Measurements from ENCODE around the gene MBD3L5.

The MBD3L5 gene

GRCh38 chr19:6995054-6995453 is 35.3 kb upstream of the MBD3L5 start:
- no peak for ATAC-seq
- TF ChIP-seq ARNTL (CRISPR knock-in tag; IDR thresholded peaks at IDR 0.05; ENCODE audit: borderline replicate concordance, low read depth) (no peak), SNAI2 (CRISPR knock-in tag; IDR thresholded peaks at IDR 0.05) (no peak), ISL1 (CRISPR knock-in tag; IDR thresholded peaks at IDR 0.05) (no peak), TOX (CRISPR knock-in tag; IDR thresholded peaks at IDR 0.05; ENCODE audit: borderline replicate concordance) (no peak), ZC3H10 (CRISPR knock-in tag; IDR thresholded peaks at IDR 0.05) (no peak), GLIS3 (CRISPR knock-in tag; IDR thresholded peaks at IDR 0.05) (no peak), OSR1 (CRISPR knock-in tag; IDR thresholded peaks at IDR 0.05) (no peak), ZNF70 (CRISPR knock-in tag; IDR thresholded peaks at IDR 0.05) (no peak)
- TF ChIP-seq, protein P1, sequence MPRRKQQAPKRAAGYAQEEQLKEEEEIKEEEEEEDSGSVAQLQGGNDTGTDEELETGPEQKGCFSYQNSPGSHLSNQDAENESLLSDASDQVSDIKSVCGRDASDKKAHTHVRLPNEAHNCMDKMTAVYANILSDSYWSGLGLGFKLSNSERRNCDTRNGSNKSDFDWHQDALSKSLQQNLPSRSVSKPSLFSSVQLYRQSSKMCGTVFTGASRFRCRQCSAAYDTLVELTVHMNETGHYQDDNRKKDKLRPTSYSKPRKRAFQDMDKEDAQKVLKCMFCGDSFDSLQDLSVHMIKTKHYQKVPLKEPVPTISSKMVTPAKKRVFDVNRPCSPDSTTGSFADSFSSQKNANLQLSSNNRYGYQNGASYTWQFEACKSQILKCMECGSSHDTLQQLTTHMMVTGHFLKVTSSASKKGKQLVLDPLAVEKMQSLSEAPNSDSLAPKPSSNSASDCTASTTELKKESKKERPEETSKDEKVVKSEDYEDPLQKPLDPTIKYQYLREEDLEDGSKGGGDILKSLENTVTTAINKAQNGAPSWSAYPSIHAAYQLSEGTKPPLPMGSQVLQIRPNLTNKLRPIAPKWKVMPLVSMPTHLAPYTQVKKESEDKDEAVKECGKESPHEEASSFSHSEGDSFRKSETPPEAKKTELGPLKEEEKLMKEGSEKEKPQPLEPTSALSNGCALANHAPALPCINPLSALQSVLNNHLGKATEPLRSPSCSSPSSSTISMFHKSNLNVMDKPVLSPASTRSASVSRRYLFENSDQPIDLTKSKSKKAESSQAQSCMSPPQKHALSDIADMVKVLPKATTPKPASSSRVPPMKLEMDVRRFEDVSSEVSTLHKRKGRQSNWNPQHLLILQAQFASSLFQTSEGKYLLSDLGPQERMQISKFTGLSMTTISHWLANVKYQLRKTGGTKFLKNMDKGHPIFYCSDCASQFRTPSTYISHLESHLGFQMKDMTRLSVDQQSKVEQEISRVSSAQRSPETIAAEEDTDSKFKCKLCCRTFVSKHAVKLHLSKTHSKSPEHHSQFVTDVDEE (CRISPR knock-in tag; IDR thresholded peaks at IDR 0.05), result no peak
- TF ChIP-seq, protein P2, sequence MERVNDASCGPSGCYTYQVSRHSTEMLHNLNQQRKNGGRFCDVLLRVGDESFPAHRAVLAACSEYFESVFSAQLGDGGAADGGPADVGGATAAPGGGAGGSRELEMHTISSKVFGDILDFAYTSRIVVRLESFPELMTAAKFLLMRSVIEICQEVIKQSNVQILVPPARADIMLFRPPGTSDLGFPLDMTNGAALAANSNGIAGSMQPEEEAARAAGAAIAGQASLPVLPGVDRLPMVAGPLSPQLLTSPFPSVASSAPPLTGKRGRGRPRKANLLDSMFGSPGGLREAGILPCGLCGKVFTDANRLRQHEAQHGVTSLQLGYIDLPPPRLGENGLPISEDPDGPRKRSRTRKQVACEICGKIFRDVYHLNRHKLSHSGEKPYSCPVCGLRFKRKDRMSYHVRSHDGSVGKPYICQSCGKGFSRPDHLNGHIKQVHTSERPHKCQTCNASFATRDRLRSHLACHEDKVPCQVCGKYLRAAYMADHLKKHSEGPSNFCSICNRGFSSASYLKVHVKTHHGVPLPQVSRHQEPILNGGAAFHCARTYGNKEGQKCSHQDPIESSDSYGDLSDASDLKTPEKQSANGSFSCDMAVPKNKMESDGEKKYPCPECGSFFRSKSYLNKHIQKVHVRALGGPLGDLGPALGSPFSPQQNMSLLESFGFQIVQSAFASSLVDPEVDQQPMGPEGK (CRISPR knock-in tag; IDR thresholded peaks at IDR 0.05; ENCODE audit: borderline replicate concordance), result no peak

- ATAC-seq, result no peak
- TF ChIP-seq, protein P2 (CRISPR knock-in tag; IDR thresholded peaks at IDR 0.05; ENCODE audit: borderline replicate concordance), result no peak
- no peak for TF ChIP-seq ARNTL (CRISPR knock-in tag; IDR thresholded peaks at IDR 0.05; ENCODE audit: borderline replicate concordance, low read depth)
- TF ChIP-seq ISL1 (CRISPR knock-in tag; IDR thresholded peaks at IDR 0.05), result no peak
- no peak for TF ChIP-seq ZFP3 (CRISPR knock-in tag; IDR thresholded peaks at IDR 0.05)
- no peak for TF ChIP-seq ZNF565 (CRISPR knock-in tag; conservative IDR thresholded peaks at IDR 0.05; ENCODE audit: low read depth)
- no peak for TF ChIP-seq ZNF70 (CRISPR knock-in tag; IDR thresholded peaks at IDR 0.05)
Observed at GRCh38 chr19:6996810-6997209, 33.6 kb upstream of the MBD3L5 start.

DNA sequence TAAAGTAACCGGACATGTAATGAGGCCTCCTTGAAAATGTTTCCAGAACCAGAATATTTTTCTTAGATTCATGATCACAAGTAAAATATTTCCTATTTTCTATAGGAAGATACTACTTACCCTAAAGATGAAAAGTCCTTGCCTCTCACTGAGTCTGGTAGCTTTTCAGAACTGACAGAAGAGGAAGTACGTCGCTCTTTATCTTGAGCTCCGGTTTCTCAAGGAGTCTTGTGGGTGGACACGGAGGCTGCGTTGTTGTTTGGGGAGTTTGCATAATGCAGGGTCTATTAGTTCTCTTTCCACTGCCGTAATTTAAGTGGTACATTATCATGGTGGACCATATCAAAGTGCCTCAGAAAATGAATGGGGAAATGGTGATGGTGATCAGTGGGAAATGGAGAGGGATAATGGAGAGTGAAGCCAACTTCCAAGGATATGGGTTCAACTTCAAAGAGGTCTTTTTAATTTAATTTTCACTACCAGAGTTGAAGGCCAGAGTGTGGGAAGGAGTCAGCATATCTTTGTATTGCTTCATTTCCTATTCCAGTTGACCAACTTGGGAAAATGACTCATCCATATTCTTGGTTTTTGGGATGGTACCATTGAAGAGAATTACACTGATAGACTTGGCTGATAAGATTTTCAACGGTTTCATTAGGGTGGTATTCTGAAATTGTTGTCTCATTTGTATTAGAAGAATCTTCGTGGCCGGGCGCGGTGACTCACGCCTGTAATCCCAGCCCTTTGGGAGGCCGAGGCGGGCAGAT is 32.5 kb upstream of the MBD3L5 start:
- no peak for ATAC-seq
- TF ChIP-seq TOX (CRISPR knock-in tag; IDR thresholded peaks at IDR 0.05; ENCODE audit: borderline replicate concordance), result no peak
- no peak for TF ChIP-seq ARNTL (CRISPR knock-in tag; IDR thresholded peaks at IDR 0.05; ENCODE audit: borderline replicate concordance, low read depth)
- TF ChIP-seq ZNF565 (CRISPR knock-in tag; conservative IDR thresholded peaks at IDR 0.05; ENCODE audit: low read depth), result no peak
- no peak for TF ChIP-seq ZNF70 (CRISPR knock-in tag; IDR thresholded peaks at IDR 0.05)

- no peak for ATAC-seq
- no peak for TF ChIP-seq ZFP3 (CRISPR knock-in tag; IDR thresholded peaks at IDR 0.05)
- no peak for TF ChIP-seq ZNF8 (CRISPR knock-in tag; IDR thresholded peaks at IDR 0.05)
- TF ChIP-seq, protein P2 (CRISPR knock-in tag; IDR thresholded peaks at IDR 0.05; ENCODE audit: borderline replicate concordance), result no peak
- TF ChIP-seq, protein P1 (CRISPR knock-in tag; IDR thresholded peaks at IDR 0.05), result no peak
- TF ChIP-seq PPARA (CRISPR knock-in tag; IDR thresholded peaks at IDR 0.05; ENCODE audit: borderline replicate concordance), result no peak
- no peak for TF ChIP-seq SNAI2 (CRISPR knock-in tag; IDR thresholded peaks at IDR 0.05)
- TF ChIP-seq ESRRG (CRISPR knock-in tag; IDR thresholded peaks at IDR 0.05), result no peak
- no peak for TF ChIP-seq TOX (CRISPR knock-in tag; IDR thresholded peaks at IDR 0.05; ENCODE audit: borderline replicate concordance)
- no peak for TF ChIP-seq OSR1 (CRISPR knock-in tag; IDR thresholded peaks at IDR 0.05)
- TF ChIP-seq ZFP30 (CRISPR knock-in tag; IDR thresholded peaks at IDR 0.05), result no peak
- TF ChIP-seq, protein P3, sequence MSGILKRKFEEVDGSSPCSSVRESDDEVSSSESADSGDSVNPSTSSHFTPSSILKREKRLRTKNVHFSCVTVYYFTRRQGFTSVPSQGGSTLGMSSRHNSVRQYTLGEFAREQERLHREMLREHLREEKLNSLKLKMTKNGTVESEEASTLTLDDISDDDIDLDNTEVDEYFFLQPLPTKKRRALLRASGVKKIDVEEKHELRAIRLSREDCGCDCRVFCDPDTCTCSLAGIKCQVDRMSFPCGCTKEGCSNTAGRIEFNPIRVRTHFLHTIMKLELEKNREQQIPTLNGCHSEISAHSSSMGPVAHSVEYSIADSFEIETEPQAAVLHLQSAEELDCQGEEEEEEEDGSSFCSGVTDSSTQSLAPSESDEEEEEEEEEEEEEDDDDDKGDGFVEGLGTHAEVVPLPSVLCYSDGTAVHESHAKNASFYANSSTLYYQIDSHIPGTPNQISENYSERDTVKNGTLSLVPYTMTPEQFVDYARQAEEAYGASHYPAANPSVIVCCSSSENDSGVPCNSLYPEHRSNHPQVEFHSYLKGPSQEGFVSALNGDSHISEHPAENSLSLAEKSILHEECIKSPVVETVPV (CRISPR knock-in tag; IDR thresholded peaks at IDR 0.05), result no peak
- no peak for TF ChIP-seq ZNF565 (CRISPR knock-in tag; conservative IDR thresholded peaks at IDR 0.05; ENCODE audit: low read depth)
Observed at GRCh38 chr19:6999933-7000332, 30.4 kb upstream of the MBD3L5 start.

Measured in SK-N-SH treated with all-trans-retinoic acid at 6 μM for 48 hours (cell line).